Tibial nerve (tissue), 4 donors: ENCODE measurements around the gene ERLEC1.

Experiments
- CTCF ChIP-seq, 5 experiments: fragments of 200-600 bp in 3 of 5; fragments of 450-650 bp in 2 of 5; sonication (generic) in 3 of 5; IDR thresholded peaks; one replicate each; pipeline ENCODE4 v1.5.1; 2016 to 2019; ENCODE audit warnings: antibody characterized with exemption in 5 of 5, mild to moderate bottlenecking in 3 of 5, moderate library complexity in 2 of 5
- EP300 ChIP-seq, 2 donors: sonication (generic); formaldehyde crosslinking; IDR thresholded peaks; one replicate each; pipeline ENCODE4 v1.6.1; 2017; ENCODE audit warnings: antibody characterized with exemption in 2 of 2, mild to moderate bottlenecking in 1 of 2

DNA sequence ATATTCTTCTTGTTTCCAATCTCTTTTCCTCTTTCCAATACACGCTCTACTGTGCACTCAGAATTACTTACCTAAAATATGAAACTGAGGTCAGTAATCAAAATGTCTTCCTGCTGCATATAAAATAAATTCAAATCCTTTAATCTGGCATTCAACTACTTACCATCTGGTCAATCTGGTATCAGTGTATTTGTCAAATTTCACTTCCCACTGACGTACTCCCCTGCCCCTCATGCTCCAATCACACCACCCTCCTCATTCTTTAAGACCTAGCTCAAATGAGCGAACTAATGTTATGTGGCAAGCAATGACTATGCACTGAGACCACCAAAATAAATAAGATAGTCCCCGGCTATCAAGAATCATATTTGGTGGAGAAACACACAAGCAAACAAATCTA is 6.8 kb upstream of the ERLEC1 start:
- TF ChIP-seq CTCF (IDR thresholded peaks at IDR 0.05) (no peak), EP300 (IDR thresholded peaks at IDR 0.05) (no peak)
